GM23338 (cell line): ENCODE measurements around the gene TADA2A. TPM values are rescaled to one million over a fixed set of nuclear protein-coding genes. Genes with fewer than 3 reads are reported as not detected.

Source experiments
- ATAC-seq: fragments of 200-7000 bp; cut with Tn5 transposase; 3 replicates; pipeline ENCODE4 v1.9.1; 2020
- DNase-seq: peaks from one replicate; pipeline ENCODE4 v3.0.0-alpha.2; 2015; ENCODE audit warnings: low spot score
- H2AFZ ChIP-seq: fragments of 200-600 bp; sonication (generic); 2 replicates; pipeline ENCODE4 v1.8.0; 2016; ENCODE audit warnings: antibody characterized with exemption, mild to moderate bottlenecking, moderate library complexity
- H3F3A ChIP-seq: fragments of 200-600 bp; sonication (generic); replicated peaks from 2 replicates; pipeline ENCODE4 v1.8.0; 2017; ENCODE audit warnings: antibody characterized with exemption, mixed run types, low read depth
- H3K27ac ChIP-seq: fragments of 200-600 bp; sonication (generic); 2 replicates; pipeline ENCODE4 v1.6.1; 2016; ENCODE audit warnings: low read depth
- H3K27me3 ChIP-seq: fragments of 200-600 bp; sonication (generic); 2 replicates; pipeline ENCODE4 v1.8.0; 2016; ENCODE audit warnings: mild to moderate bottlenecking, mixed run types, moderate library complexity; ENCODE audit not compliant: insufficient read depth
- H3K36me3 ChIP-seq: fragments of 200-600 bp; sonication (generic); 2 replicates; pipeline ENCODE4 v1.8.0; 2016; ENCODE audit warnings: mild to moderate bottlenecking; ENCODE audit not compliant: insufficient read depth
- H3K4me1 ChIP-seq: fragments of 200-600 bp; sonication (generic); 2 replicates; pipeline ENCODE4 v1.8.0; 2016; ENCODE audit warnings: mild to moderate bottlenecking, moderate library complexity; ENCODE audit not compliant: insufficient read depth
- H3K4me2 ChIP-seq: fragments of 200-600 bp; sonication (generic); 2 replicates; pipeline ENCODE4 v1.7.1; 2017; ENCODE audit warnings: mixed run types
- H3K4me3 ChIP-seq: fragments of 200-600 bp; sonication (generic); 2 replicates; pipeline ENCODE4 v1.6.1; 2016; ENCODE audit warnings: mixed run types
- H3K79me2 ChIP-seq: fragments of 200-600 bp; sonication (generic); replicated peaks from 2 replicates; pipeline ENCODE4 v1.8.0; 2017; ENCODE audit warnings: mild to moderate bottlenecking; ENCODE audit not compliant: insufficient read depth
- H3K9me2 ChIP-seq: fragments of 200-600 bp; sonication (generic); 2 replicates; pipeline ENCODE4 v1.8.0; 2017; ENCODE audit not compliant: insufficient read depth
- H4K20me1 ChIP-seq: fragments of 200-600 bp; sonication (generic); replicated peaks from 2 replicates; pipeline ENCODE4 v1.8.0; 2017; ENCODE audit warnings: mild to moderate bottlenecking; ENCODE audit not compliant: insufficient read depth
- H3K27ac Mint-ChIP-seq: 2 replicates; pipeline ENCODE4 v1.8.0; 2020; ENCODE audit warnings: inconsistent platforms, mild to moderate bottlenecking, moderate library complexity, mixed read lengths
- H3K27me3 Mint-ChIP-seq: 3 replicates; pipeline ENCODE4 v1.8.0; 2022; ENCODE audit warnings: low read depth, mild to moderate bottlenecking, moderate library complexity, mixed read lengths, inconsistent platforms; ENCODE audit not compliant: insufficient read depth, poor library complexity
- H3K36me3 Mint-ChIP-seq: 3 replicates; pipeline ENCODE4 v1.8.0; 2021; ENCODE audit warnings: low read depth, mild to moderate bottlenecking, inconsistent platforms, moderate library complexity, mixed read lengths
- H3K4me1 Mint-ChIP-seq: 3 replicates; pipeline ENCODE4 v1.8.0; 2020; ENCODE audit warnings: mild to moderate bottlenecking, inconsistent platforms, mixed read lengths
- H3K4me3 Mint-ChIP-seq: 3 replicates; pipeline ENCODE4 v1.8.0; 2021; ENCODE audit warnings: moderate library complexity, mild to moderate bottlenecking, inconsistent platforms, mixed read lengths
- H3K9me3 Mint-ChIP-seq: 3 replicates; pipeline ENCODE4 v1.8.0; 2020; ENCODE audit warnings: moderate library complexity, mild to moderate bottlenecking, inconsistent platforms, mixed read lengths
- CREB1 ChIP-seq: fragments of 250-450 bp; sonication (Bioruptor Pico); IDR thresholded peaks from 2 replicates; pipeline ENCODE4 v1.5.0; 2020; ENCODE audit warnings: low read depth, mild to moderate bottlenecking, moderate library complexity
- EZH2 ChIP-seq: fragments of 200-600 bp; sonication (generic); IDR thresholded peaks from one replicate; pipeline ENCODE4 v1.8.0; 2017; ENCODE audit warnings: antibody characterized with exemption, mild to moderate bottlenecking, low read depth; ENCODE audit not compliant: unreplicated experiment
- EZH2phosphoT487 ChIP-seq: fragments of 200-600 bp; sonication (generic); IDR thresholded peaks from one replicate; pipeline ENCODE4 v1.8.1; 2018; ENCODE audit warnings: antibody characterized with exemption; ENCODE audit not compliant: unreplicated experiment
- JUNB ChIP-seq: IDR thresholded peaks from one replicate; pipeline ENCODE4 v1.6.1; 2016; ENCODE audit warnings: antibody characterized with exemption; ENCODE audit not compliant: unreplicated experiment
- NANOG ChIP-seq: IDR thresholded peaks from 2 replicates; pipeline ENCODE4 v1.6.1; 2016; ENCODE audit warnings: antibody characterized with exemption, borderline replicate concordance
- POLR2AphosphoS5 ChIP-seq: IDR thresholded peaks from 2 replicates; pipeline ENCODE4 v1.6.1; 2016; ENCODE audit warnings: antibody characterized with exemption, low read depth
- STAT1 ChIP-seq: IDR thresholded peaks from one replicate; pipeline ENCODE4 v1.6.1; 2016; ENCODE audit warnings: antibody characterized with exemption; ENCODE audit not compliant: unreplicated experiment
- ZNF114 ChIP-seq: fragments of 250-450 bp; sonication (Bioruptor Pico); IDR thresholded peaks from 2 replicates; pipeline ENCODE4 v1.5.0; 2020; ENCODE audit warnings: mild to moderate bottlenecking, moderate library complexity
- ZNF331 ChIP-seq: fragments of 250-450 bp; sonication (Bioruptor Pico); IDR thresholded peaks from 2 replicates; pipeline ENCODE4 v1.5.0; 2020; ENCODE audit warnings: low read depth, mild to moderate bottlenecking, moderate library complexity
- polyA plus RNA-seq: library from polyadenylated mRNA; unstranded; fragments of >200 nt; fragmentation: Nextera tagmentation; extraction: Ambion mirVana; gene quantifications from 2 replicates; pipeline ENCODE4 v1.2.1, GENCODE V29; 2016
- total RNA-seq: library from RNA; depleted of rRNA; stranded (reverse); fragments of >200 nt; shearing (Covaris generic); gene quantifications from 2 replicates; pipeline ENCODE4 v1.2.3, GENCODE V29; 2014
- TF ChIP-seq, protein P1 (sequence below): IDR thresholded peaks from one replicate; pipeline ENCODE4 v1.6.1; 2018; ENCODE audit warnings: antibody characterized with exemption; ENCODE audit not compliant: unreplicated experiment
- TF ChIP-seq, protein P2 (sequence below): fragments of 250-450 bp; sonication (Bioruptor Pico); IDR thresholded peaks from 2 replicates; pipeline ENCODE4 v1.5.0; 2020; ENCODE audit warnings: mild to moderate bottlenecking, moderate library complexity
- TF ChIP-seq, protein P3 (sequence below), 2 experiments: fragments of 200-600 bp in 1 of 2; sonication (generic) in 1 of 2; conservative IDR thresholded peaks; 2 replicates each; pipeline versions ENCODE4 v1.5.1 to v1.6.1; 2016 to 2017; ENCODE audit warnings: antibody characterized with exemption in 2 of 2, low read depth in 2 of 2, mild to moderate bottlenecking in 2 of 2, moderate library complexity in 1 of 2
- TF ChIP-seq, protein P4 (sequence below): IDR thresholded peaks from 2 replicates; pipeline ENCODE4 v1.6.1; 2016; ENCODE audit warnings: antibody characterized with exemption

Gene TADA2A
- total and polyA plus RNA-seq, 2 experiments from 2014 or later: 14.5 to 17.1 TPM

DNA sequence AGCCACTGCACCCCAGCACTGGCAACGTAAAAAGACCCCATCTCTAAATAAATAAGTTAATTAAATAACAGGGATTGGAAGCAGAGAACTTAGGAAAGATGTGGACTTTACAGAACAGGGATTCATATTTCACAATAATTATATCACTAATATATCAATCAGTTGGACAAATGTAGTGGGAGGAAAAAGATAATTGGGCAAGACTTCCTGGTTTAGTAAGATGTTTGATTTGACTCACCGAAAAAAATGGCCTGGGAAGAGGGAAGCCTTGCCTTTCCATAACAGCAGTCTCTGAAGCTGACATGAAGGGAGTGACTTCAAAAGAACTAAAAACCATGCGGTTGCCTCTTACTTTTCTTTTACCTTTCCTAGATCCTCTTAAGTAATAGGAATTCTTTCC is 46.1 kb upstream of the TADA2A start:
- Histone ChIP-seq H2AFZ (no peak overlapping the region), H3K79me2 (peaks cover 28% of the 10 kb centered on the region), H3K4me1 (peaks cover 31% of the 10 kb centered on the region), H4K20me1 (peaks cover 18% of the 10 kb centered on the region), H3K4me3 (no peak overlapping the region), H3K36me3 (no peaks in the 10 kb centered on the region), H3F3A (0 out of 2 replicates have a peak, but pooled peaks cover 7% of the 10 kb centered on the region), H3K27me3 (no peaks in the 10 kb centered on the region), H3K27ac (no peak overlapping the region), H3K4me2 (peak overlapping the region; percentile 75; the same call in 1 of the 2 replicates), H3K9me2 (no peaks in the 10 kb centered on the region)
- no peaks in the 10 kb centered on the region for H3K9me3 Mint-ChIP-seq
- peaks cover 4% of the 10 kb centered on the region for H3K27me3 Mint-ChIP-seq
- DNase-seq: no peak
- TF ChIP-seq EZH2 (no peak), ZNF114 (no peak), EZH2phosphoT487 (no peak), JUNB (no peak), POLR2AphosphoS5 (no peak), STAT1 (no peak), CREB1 (CRISPR knock-in tag) (no peak), ZNF331 (no peak), NANOG (no peak)
- TF ChIP-seq, protein P1, sequence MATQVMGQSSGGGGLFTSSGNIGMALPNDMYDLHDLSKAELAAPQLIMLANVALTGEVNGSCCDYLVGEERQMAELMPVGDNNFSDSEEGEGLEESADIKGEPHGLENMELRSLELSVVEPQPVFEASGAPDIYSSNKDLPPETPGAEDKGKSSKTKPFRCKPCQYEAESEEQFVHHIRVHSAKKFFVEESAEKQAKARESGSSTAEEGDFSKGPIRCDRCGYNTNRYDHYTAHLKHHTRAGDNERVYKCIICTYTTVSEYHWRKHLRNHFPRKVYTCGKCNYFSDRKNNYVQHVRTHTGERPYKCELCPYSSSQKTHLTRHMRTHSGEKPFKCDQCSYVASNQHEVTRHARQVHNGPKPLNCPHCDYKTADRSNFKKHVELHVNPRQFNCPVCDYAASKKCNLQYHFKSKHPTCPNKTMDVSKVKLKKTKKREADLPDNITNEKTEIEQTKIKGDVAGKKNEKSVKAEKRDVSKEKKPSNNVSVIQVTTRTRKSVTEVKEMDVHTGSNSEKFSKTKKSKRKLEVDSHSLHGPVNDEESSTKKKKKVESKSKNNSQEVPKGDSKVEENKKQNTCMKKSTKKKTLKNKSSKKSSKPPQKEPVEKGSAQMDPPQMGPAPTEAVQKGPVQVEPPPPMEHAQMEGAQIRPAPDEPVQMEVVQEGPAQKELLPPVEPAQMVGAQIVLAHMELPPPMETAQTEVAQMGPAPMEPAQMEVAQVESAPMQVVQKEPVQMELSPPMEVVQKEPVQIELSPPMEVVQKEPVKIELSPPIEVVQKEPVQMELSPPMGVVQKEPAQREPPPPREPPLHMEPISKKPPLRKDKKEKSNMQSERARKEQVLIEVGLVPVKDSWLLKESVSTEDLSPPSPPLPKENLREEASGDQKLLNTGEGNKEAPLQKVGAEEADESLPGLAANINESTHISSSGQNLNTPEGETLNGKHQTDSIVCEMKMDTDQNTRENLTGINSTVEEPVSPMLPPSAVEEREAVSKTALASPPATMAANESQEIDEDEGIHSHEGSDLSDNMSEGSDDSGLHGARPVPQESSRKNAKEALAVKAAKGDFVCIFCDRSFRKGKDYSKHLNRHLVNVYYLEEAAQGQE: no peak
- TF ChIP-seq, protein P2, sequence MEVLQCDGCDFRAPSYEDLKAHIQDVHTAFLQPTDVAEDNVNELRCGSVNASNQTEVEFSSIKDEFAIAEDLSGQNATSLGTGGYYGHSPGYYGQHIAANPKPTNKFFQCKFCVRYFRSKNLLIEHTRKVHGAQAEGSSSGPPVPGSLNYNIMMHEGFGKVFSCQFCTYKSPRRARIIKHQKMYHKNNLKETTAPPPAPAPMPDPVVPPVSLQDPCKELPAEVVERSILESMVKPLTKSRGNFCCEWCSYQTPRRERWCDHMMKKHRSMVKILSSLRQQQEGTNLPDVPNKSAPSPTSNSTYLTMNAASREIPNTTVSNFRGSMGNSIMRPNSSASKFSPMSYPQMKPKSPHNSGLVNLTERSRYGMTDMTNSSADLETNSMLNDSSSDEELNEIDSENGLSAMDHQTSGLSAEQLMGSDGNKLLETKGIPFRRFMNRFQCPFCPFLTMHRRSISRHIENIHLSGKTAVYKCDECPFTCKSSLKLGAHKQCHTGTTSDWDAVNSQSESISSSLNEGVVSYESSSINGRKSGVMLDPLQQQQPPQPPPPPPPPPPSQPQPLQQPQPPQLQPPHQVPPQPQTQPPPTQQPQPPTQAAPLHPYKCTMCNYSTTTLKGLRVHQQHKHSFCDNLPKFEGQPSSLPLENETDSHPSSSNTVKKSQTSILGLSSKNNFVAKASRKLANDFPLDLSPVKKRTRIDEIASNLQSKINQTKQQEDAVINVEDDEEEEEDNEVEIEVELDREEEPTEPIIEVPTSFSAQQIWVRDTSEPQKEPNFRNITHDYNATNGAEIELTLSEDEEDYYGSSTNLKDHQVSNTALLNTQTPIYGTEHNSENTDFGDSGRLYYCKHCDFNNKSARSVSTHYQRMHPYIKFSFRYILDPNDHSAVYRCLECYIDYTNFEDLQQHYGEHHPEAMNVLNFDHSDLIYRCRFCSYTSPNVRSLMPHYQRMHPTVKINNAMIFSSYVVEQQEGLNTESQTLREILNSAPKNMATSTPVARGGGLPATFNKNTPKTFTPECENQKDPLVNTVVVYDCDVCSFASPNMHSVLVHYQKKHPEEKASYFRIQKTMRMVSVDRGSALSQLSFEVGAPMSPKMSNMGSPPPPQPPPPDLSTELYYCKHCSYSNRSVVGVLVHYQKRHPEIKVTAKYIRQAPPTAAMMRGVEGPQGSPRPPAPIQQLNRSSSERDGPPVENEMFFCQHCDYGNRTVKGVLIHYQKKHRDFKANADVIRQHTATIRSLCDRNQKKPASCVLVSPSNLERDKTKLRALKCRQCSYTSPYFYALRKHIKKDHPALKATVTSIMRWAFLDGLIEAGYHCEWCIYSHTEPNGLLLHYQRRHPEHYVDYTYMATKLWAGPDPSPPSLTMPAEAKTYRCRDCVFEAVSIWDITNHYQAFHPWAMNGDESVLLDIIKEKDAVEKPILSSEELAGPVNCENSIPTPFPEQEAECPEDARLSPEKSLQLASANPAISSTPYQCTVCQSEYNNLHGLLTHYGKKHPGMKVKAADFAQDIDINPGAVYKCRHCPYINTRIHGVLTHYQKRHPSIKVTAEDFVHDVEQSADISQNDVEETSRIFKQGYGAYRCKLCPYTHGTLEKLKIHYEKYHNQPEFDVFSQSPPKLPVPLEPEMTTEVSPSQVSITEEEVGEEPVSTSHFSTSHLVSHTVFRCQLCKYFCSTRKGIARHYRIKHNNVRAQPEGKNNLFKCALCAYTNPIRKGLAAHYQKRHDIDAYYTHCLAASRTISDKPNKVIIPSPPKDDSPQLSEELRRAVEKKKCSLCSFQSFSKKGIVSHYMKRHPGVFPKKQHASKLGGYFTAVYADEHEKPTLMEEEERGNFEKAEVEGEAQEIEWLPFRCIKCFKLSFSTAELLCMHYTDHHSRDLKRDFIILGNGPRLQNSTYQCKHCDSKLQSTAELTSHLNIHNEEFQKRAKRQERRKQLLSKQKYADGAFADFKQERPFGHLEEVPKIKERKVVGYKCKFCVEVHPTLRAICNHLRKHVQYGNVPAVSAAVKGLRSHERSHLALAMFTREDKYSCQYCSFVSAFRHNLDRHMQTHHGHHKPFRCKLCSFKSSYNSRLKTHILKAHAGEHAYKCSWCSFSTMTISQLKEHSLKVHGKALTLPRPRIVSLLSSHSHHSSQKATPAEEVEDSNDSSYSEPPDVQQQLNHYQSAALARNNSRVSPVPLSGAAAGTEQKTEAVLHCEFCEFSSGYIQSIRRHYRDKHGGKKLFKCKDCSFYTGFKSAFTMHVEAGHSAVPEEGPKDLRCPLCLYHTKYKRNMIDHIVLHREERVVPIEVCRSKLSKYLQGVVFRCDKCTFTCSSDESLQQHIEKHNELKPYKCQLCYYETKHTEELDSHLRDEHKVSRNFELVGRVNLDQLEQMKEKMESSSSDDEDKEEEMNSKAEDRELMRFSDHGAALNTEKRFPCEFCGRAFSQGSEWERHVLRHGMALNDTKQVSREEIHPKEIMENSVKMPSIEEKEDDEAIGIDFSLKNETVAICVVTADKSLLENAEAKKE (CRISPR knock-in tag): no peak
- TF ChIP-seq, protein P3, sequence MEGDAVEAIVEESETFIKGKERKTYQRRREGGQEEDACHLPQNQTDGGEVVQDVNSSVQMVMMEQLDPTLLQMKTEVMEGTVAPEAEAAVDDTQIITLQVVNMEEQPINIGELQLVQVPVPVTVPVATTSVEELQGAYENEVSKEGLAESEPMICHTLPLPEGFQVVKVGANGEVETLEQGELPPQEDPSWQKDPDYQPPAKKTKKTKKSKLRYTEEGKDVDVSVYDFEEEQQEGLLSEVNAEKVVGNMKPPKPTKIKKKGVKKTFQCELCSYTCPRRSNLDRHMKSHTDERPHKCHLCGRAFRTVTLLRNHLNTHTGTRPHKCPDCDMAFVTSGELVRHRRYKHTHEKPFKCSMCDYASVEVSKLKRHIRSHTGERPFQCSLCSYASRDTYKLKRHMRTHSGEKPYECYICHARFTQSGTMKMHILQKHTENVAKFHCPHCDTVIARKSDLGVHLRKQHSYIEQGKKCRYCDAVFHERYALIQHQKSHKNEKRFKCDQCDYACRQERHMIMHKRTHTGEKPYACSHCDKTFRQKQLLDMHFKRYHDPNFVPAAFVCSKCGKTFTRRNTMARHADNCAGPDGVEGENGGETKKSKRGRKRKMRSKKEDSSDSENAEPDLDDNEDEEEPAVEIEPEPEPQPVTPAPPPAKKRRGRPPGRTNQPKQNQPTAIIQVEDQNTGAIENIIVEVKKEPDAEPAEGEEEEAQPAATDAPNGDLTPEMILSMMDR (conservative IDR thresholded peaks at IDR 0.05; ENCODE audit: low read depth in 2 of 2): no peak
- TF ChIP-seq, protein P4, sequence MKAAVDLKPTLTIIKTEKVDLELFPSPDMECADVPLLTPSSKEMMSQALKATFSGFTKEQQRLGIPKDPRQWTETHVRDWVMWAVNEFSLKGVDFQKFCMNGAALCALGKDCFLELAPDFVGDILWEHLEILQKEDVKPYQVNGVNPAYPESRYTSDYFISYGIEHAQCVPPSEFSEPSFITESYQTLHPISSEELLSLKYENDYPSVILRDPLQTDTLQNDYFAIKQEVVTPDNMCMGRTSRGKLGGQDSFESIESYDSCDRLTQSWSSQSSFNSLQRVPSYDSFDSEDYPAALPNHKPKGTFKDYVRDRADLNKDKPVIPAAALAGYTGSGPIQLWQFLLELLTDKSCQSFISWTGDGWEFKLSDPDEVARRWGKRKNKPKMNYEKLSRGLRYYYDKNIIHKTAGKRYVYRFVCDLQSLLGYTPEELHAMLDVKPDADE: no peak
- no peak overlapping the region for H3K27ac Mint-ChIP-seq
- H3K4me1 Mint-ChIP-seq: peaks cover 28% of the 10 kb centered on the region
- H3K4me3 Mint-ChIP-seq: no peak overlapping the region
- H3K36me3 Mint-ChIP-seq: peaks cover 7% of the 10 kb centered on the region; the same call in 1 of the 3 replicates
- ATAC-seq: no peak
